ENCODE measurements around the gene SEMA3B.

SEMA3B gene

DNA sequence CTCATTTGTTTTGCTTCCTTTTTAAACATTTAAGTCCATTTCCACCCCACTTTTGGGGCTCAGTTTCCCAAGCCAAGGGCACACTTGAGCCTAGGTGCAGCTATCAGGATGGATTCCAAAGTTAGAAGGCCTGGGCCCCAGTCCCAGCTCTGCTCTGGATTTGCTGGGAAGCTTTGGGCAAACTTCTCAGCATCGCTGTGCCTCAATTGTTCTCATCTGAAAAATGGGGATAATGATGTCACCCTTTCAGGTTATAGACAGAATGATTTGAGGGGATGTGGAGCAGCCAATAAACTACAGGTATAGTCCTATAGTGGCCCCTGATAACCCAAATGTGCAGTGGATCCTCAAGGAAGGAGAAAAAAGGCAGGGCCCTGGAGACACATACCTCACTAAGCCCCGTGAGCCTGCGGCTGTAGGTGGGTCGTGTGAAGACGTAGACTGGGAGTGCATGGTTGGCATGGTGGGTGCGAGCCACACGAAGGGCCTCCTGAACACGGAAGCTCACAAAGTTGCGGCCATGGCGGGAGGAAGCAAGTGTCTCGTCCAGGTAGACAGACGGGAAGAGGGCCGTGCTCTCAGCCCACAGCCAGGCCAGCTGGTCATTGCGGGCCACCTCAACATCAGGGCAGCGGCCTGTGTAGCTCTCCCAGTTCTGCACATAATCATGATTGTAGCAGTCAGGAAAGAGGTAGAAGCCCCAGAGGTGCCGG lies 50.4 kb downstream of the SEMA3B start:
- no peak for FAIRE-seq

GRCh38 chr3:50319894-50320625 lies 51.1 kb downstream of the SEMA3B start:
- FAIRE-seq, result no peak

- FAIRE-seq, result no peak
Measured at GRCh38 chr3:50320853-50321335, 51.9 kb downstream of the SEMA3B start.

DNA sequence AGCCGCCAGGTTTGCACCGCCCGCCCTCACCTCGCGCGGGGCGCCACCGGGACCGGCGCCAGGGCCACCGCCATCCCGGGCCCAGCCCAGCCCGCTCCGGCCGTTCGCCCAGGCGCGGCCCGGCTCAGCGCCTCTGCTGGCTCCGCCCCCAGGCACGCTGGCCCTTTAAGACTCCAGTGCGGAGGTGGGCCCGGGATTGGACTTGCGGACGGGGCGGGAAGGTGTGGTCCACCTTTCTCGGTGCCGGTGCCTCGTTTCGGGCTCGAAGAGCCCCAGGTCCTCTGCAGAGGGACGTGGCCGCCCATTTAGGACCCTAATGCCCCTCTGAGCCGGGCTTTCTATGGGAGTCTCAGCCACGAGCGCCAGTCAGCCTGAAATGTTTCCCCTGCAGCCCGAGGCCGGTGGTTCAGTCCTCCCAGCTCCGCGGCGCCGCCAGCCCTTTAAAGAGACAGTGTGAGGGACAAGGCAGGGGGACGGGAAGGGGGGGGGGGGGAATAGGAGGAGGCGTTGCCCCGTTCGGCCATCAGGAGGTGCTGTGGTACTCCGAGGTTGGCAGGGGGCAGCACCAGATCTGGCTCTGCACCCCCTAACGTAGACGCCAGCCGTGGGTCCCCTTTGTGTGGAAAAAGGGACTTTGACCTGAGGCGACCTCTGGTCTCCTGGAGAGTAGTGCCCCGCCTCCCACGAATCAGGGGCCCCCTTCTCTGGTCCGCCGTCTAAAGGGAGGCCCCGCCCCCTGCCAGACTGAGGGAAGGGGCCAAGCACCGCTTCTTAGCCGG lies 52.6 kb downstream of the SEMA3B start:
- FAIRE-seq, result no peak

- no peak for FAIRE-seq
Measured at GRCh38 chr3:50322115-50322385, 53.1 kb downstream of the SEMA3B start.

- no peak for FAIRE-seq
Measured at GRCh38 chr3:50322386-50323091, 53.6 kb downstream of the SEMA3B start, which contains the start of gene HYAL2. Gene HYAL2 (minus strand): TSS chr3:50322745. CDS start chr3:50320489, 2,256 bp downstream.

DNA sequence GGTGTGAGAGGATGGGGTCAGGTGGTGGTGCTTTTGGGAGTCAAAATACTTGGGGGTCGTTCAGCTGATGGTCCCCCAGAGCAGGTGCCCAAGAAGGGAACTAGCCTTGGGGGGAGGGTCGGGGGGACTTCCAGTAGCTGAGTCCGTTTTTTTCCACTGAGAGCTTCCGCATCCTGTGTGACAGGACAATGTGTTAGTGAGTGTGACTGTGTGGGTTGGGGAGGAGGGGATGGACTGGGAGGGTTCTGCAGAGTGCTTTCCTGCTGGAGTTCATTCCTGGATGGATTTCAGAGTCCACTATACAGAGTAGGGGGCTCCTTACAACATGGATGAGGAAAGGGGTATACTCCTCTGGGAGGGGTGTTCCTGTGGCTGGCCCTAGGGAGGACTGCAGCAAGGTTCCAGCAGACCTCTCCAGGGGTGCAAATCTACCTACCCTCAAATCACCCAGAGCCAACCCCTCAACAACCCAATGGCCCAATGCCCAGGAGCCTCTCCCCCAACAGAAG lies 54.2 kb downstream of the SEMA3B start:
- no peak for FAIRE-seq

DNA sequence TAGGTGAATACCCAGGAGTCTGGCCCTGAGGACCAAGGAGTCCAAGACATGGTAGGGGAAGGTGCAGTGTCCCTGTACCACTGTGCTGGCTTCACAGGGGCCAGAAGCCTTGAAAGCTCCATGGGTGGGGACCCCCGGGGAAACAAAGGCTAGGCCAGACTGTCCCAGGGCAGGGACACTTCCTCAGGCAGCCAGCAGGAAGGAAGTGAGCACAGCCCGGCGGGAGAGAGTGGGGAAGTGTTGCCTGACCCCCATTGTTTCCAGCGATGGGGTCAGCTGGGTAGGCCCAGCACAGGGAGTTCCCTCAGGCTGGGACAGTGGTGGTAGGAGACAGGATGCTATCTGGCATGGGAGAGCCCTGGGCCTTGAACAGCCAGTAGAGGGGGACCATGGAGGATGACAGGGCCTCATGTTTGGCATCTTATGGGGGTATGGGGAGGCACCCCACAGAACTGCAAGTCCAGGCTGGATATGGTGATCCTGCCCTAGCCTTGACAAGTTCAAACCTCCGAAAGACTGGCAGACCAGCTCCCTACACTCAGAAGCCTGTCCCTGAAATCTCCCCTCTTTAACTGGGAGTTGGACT lies 54.8 kb downstream of the SEMA3B start:
- FAIRE-seq, result no peak

GRCh38 chr3:50324351-50325112 lies 55.6 kb downstream of the SEMA3B start:
- FAIRE-seq, result no peak

DNA sequence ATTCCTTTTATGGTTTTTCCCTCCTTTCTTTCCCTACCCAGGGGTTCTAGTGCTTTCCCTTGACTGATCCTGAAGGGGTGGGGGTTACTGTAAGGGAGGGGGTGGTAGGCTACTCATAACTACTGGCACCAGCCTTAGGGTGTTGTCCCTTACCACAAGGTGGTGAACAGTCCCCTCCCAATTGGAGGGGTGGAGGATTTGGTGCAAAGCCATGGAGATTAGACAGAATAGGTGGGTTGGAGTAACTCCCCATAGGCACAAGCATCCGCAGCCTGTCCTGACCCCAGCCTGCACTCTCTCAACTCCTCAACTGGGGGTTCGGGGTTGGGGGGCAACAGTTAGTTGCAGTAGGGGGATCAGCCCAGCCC lies 56.1 kb downstream of the SEMA3B start:
- no peak for FAIRE-seq

GRCh38 chr3:50325497-50326181 lies 56.7 kb downstream of the SEMA3B start:
- no peak for FAIRE-seq

- no peak for FAIRE-seq
Measured at GRCh38 chr3:50326182-50326541, 57.2 kb downstream of the SEMA3B start.

DNA sequence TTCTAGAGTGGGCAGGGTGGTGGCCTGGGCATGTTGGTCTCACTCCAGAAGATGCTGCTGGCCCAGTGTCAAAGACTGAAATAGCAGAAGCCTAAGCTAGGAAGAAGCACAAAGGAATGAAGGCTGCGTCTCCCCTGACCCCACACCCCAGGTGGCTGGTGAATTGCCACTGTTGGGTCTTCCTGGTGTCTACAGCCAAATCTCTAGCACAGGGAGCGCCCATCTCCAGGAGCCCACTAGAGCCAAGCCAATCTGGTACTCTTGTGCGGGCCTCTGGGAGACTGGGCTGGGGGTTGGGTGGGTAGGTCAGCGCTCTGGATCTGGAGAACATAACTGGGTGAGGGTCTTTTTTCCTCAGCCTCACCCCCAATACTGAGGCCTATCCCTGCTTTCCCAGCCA lies 58.2 kb downstream of the SEMA3B start:
- FAIRE-seq, result no peak

Measured in colon (tissue), 2 donors.